Measurements from ENCODE around the gene CLDN10. TPM values are rescaled to one million over a fixed set of nuclear protein-coding genes. Genes with fewer than 3 reads are reported as not detected.

CLDN10 gene
- total and polyA plus RNA-seq, 2 donors (not counting 3 experiments of a cell fraction or from before 2014, with no cell fraction given), result 0.49 to 0.69 TPM

GRCh38 chr13:95527955-95528354, 24.6 kb upstream of the CLDN10 start:
- no peak for DNase-seq (ENCODE audit: low read depth, low spot score)
- H4K20me1 ChIP-seq (replicated peaks; ENCODE audit: control insufficient read depth, extremely low read depth, insufficient read depth, low read length), result no peaks in the 10 kb centered on the region
- intact Hi-C loops (cut with micrococcal nuclease) (no loop called here), dilution Hi-C loops (cut with MboI; ENCODE audit: extremely low pct_ligation_motif_present, low sequenced_read_pairs) (no loop called here)
- TF ChIP-seq CTCF (IDR thresholded peaks at IDR 0.05; ENCODE audit: extremely low read depth in 1 of 2, insufficient read depth in 1 of 2, low read depth in 1 of 2, low read length in 2 of 2) (no peak), MYC (IDR thresholded peaks at IDR 0.05; ENCODE audit: low read depth, low read length) (no peak), GATA2 (IDR thresholded peaks at IDR 0.05; ENCODE audit: insufficient read depth, insufficient read length, low read depth, low read length) (no peak), POLR2AphosphoS5 (IDR thresholded peaks at IDR 0.05; ENCODE audit: insufficient read depth, low read depth, low read length) (no peak), JUN (IDR thresholded peaks at IDR 0.05; ENCODE audit: borderline replicate concordance, insufficient read depth, insufficient read length, low read depth) (no peak), EZH2 (IDR thresholded peaks at IDR 0.05; ENCODE audit: borderline replicate concordance, low read depth, low read length, severe bottlenecking) (no peak), MAX (IDR thresholded peaks at IDR 0.05; ENCODE audit: insufficient read depth, insufficient read length) (no peak), POLR2A (IDR thresholded peaks at IDR 0.05; ENCODE audit: low read depth, low read length) (no peak), FOS (IDR thresholded peaks at IDR 0.05; ENCODE audit: borderline replicate concordance, insufficient read depth, low read length) (no peak)
- ChIA-PET CTCF (interaction anchor here (1.0 kb wide), 1 partner anchor 34 kb away, joined by 3 read pairs; no protein-coding TSS in a partner anchor), POLR2A (no interaction called here)
- H3K4me1 ChIP-seq (ENCODE audit: control insufficient read depth, extremely low read depth, insufficient read depth, low read length), result peaks cover 15% of the 10 kb centered on the region
- H2AFZ ChIP-seq (ENCODE audit: low read depth, low read length), result no peak overlapping the region
- H3K36me3 ChIP-seq (ENCODE audit: control insufficient read depth in 2 of 2, extremely low read depth in 1 of 2, insufficient read depth in 2 of 2, low read length in 2 of 2), result no peaks in the 10 kb centered on the region
- no peaks in the 10 kb centered on the region for H3K9me1 ChIP-seq (replicated peaks; ENCODE audit: control insufficient read depth, extremely low read depth, insufficient read depth, low read length)
- no peaks in the 10 kb centered on the region for H3K27me3 ChIP-seq (ENCODE audit: control insufficient read depth in 2 of 2, insufficient read depth in 2 of 2, low read length in 2 of 2)
- H3K9ac ChIP-seq (replicated peaks; ENCODE audit: extremely low read depth, insufficient read depth, low read length), result no peak overlapping the region
- H3K27ac ChIP-seq (ENCODE audit: insufficient read depth, low read depth, low read length), result no peak overlapping the region
- no peaks in the 10 kb centered on the region for H3K9me3 ChIP-seq (replicated peaks; ENCODE audit: control insufficient read depth, insufficient read depth, low read length)
- BruUV-seq (replicated peaks), result no TSS peak
- H3K79me2 ChIP-seq (ENCODE audit: control insufficient read depth, insufficient read depth, low read length), result no peaks in the 10 kb centered on the region
- H3K4me3 ChIP-seq (replicated peaks in 1 of 3; ENCODE audit: insufficient read depth in 1 of 3, low read depth in 1 of 3, low read length in 3 of 3), result no peak overlapping the region
- no peak overlapping the region for H3K4me2 ChIP-seq (ENCODE audit: insufficient read depth, low read length)
- FAIRE-seq, result no peak

Measured in endothelial cell of umbilical vein (primary cell).